Endothelial cell of umbilical vein (primary cell): ENCODE data around the gene NOTCH3. TPM values are rescaled to one million over a fixed set of nuclear protein-coding genes. Genes with fewer than 3 reads are reported as not detected.

ENCODE experiments used
- BruUV-seq: library from RNA; stranded (reverse); fragments of 400-500 nt; replicated peaks from 2 replicates; lab custom pipeline; 2021; lab: Mats Ljungman, UMichigan
- CTCF ChIA-PET: fragments of 300-600, 350-600 bp; sonication (Branson Sonifier 250); formaldehyde crosslinking; loops from one replicate; lab custom pipeline; 2021; ENCODE audit warnings: antibody characterized with exemption, inconsistent platforms; lab: Charles Lee
- POLR2A ChIA-PET: fragments of 300-600, 350-600 bp; sonication (Branson Sonifier 250); formaldehyde crosslinking; loops from one replicate; lab custom pipeline; 2021; ENCODE audit warnings: antibody characterized with exemption, inconsistent platforms; lab: Charles Lee
- DNase-seq: peaks from one replicate; pipeline ENCODE4 v3.0.0-alpha.2; 2011; ENCODE audit warnings: low read depth, low spot score
- FAIRE-seq: peaks from 2 replicates; lab custom pipeline; 2011; peaks lifted over from hg19 to GRCh38; lab: Jason Lieb, UNC
- H2AFZ ChIP-seq: 2 replicates; pipeline ENCODE4 v1.6.0; 2012; ENCODE audit warnings: low read depth, low read length, control low read depth, inconsistent platforms
- H3K27ac ChIP-seq: 2 replicates; pipeline ENCODE4 v1.5.1; 2011; ENCODE audit warnings: low read depth, mild to moderate bottlenecking, control low read depth, low read length, moderate library complexity; ENCODE audit not compliant: insufficient read depth
- H3K27me3 ChIP-seq, 2 experiments: 2 replicates each; pipeline versions ENCODE4 v1.6.0 to v1.6.1; 2011; ENCODE audit warnings: low read length in 2 of 2, mixed read lengths in 1 of 2; ENCODE audit not compliant: control insufficient read depth in 2 of 2, insufficient read depth in 2 of 2
- H3K36me3 ChIP-seq, 2 experiments: 2 replicates in 1 of 2; 3 replicates in 1 of 2; pipeline ENCODE4 v1.5.1; 2011; ENCODE audit warnings: low read length in 2 of 2, mild to moderate bottlenecking in 1 of 2, moderate library complexity in 1 of 2; ENCODE audit not compliant: control insufficient read depth in 2 of 2, insufficient read depth in 2 of 2; ENCODE audit errors: extremely low read depth in 1 of 2
- H3K4me1 ChIP-seq: 3 replicates; pipeline ENCODE4 v1.5.1; 2011; ENCODE audit warnings: mild to moderate bottlenecking, low read length; ENCODE audit not compliant: control insufficient read depth, insufficient read depth; ENCODE audit errors: extremely low read depth
- H3K4me2 ChIP-seq: 2 replicates; pipeline ENCODE4 v1.6.1; 2011; ENCODE audit warnings: low read length, control low read depth, mixed read lengths; ENCODE audit not compliant: insufficient read depth
- H3K4me3 ChIP-seq, 3 experiments: fragments of 200-600 bp in 1 of 3; sonication (generic), shearing (Covaris generic) in 1 of 3; replicated peaks in 1 of 3; 2 replicates each; pipeline ENCODE4 v1.5.1; 2011 to 2016; ENCODE audit warnings: control low read depth in 3 of 3, low read length in 3 of 3, mild to moderate bottlenecking in 2 of 3, inconsistent platforms in 1 of 3, low read depth in 1 of 3, moderate library complexity in 1 of 3; ENCODE audit not compliant: insufficient read depth in 1 of 3
- H3K79me2 ChIP-seq: 2 replicates; pipeline ENCODE4 v1.6.0; 2012; ENCODE audit warnings: low read length, inconsistent platforms; ENCODE audit not compliant: control insufficient read depth, insufficient read depth
- H3K9ac ChIP-seq: replicated peaks from 2 replicates; pipeline ENCODE3; 2011; ENCODE audit warnings: low read length, control low read depth; ENCODE audit not compliant: insufficient read depth; ENCODE audit errors: extremely low read depth
- H3K9me1 ChIP-seq: replicated peaks from 3 replicates; pipeline ENCODE4 v1.6.0; 2011; ENCODE audit warnings: mild to moderate bottlenecking, low read length; ENCODE audit not compliant: control insufficient read depth, insufficient read depth; ENCODE audit errors: extremely low read depth
- H3K9me3 ChIP-seq: replicated peaks from 2 replicates; pipeline ENCODE4 v1.5.1; 2012; ENCODE audit warnings: low read length, inconsistent platforms; ENCODE audit not compliant: control insufficient read depth, insufficient read depth
- H4K20me1 ChIP-seq: replicated peaks from 2 replicates; pipeline ENCODE3; 2011; ENCODE audit warnings: mild to moderate bottlenecking, low read length; ENCODE audit not compliant: control insufficient read depth, insufficient read depth; ENCODE audit errors: extremely low read depth
- EZH2 ChIP-seq: IDR thresholded peaks from 2 replicates; pipeline ENCODE4 v1.6.1; 2012; ENCODE audit warnings: borderline replicate concordance, low read depth, mild to moderate bottlenecking, moderate library complexity, low read length, inconsistent platforms; ENCODE audit not compliant: severe bottlenecking
- GATA2 ChIP-seq: IDR thresholded peaks from 2 replicates; pipeline ENCODE4 v1.7.0; 2011; ENCODE audit warnings: low read depth, mild to moderate bottlenecking, moderate library complexity, mixed read lengths, low read length; ENCODE audit not compliant: insufficient read length, insufficient read depth
- POLR2A ChIP-seq: IDR thresholded peaks from 2 replicates; pipeline ENCODE4 v1.6.1; 2012; ENCODE audit warnings: low read depth, mild to moderate bottlenecking, control low read depth, low read length
- POLR2AphosphoS5 ChIP-seq: IDR thresholded peaks from 2 replicates; pipeline ENCODE4 v1.6.1; 2012; ENCODE audit warnings: low read depth, mild to moderate bottlenecking, control low read depth, low read length, moderate library complexity; ENCODE audit not compliant: insufficient read depth
- dilution Hi-C: fragments of 300-500 bp; cut with MboI; formaldehyde crosslinking; loops from one replicate; pipeline ENCODE4 v1.15.0; 2019; ENCODE audit warnings: low sequenced_read_pairs; ENCODE audit not compliant: extremely low pct_ligation_motif_present
- intact Hi-C: fragments of 100-400 bp; cut with micrococcal nuclease; formaldehyde crosslinking; loops from one replicate; pipeline ENCODE4 v1.10.0; 2022
- polyA plus RNA-seq, 4 experiments: library from polyadenylated mRNA; depleted of rRNA in 3 of 4; stranded (reverse) in 3 of 4; unstranded in 1 of 4; fragments of >200 nt; gene quantifications; 2 replicates each; pipeline versions ENCODE4 v1.2.1 to v1.2.3, GENCODE V29; 2011 to 2012; ENCODE audit warnings: missing spikeins in 1 of 4
- total RNA-seq: library from RNA; stranded (reverse); gene quantifications from 2 replicates; pipeline ENCODE4 v1.2.3, GENCODE V29; 2021

NOTCH3 gene
- total and polyA plus RNA-seq, 2 donors (not counting 3 experiments of a cell fraction or from before 2014, with no cell fraction given), result 0.63 to 1.5 TPM

- no peaks in the 10 kb centered on the region for H4K20me1 ChIP-seq
- no peaks in the 10 kb centered on the region for H3K9me1 ChIP-seq
- H3K4me3 ChIP-seq, result peak overlapping the region in 1 of 3 experiments; percentile 29
- POLR2A ChIA-PET, result no interaction called here
- CTCF ChIA-PET, result interaction anchor here (0.9 kb wide), 2 partner anchors 28 to 356 kb away, joined by 3 read pairs; no protein-coding TSS in a partner anchor
- H3K9me3 ChIP-seq, result no peaks in the 10 kb centered on the region
- peak overlapping the region; percentile 24 for H3K4me2 ChIP-seq
- H3K4me1 ChIP-seq, result peaks cover 3% of the 10 kb centered on the region
- no peak overlapping the region for H3K9ac ChIP-seq
- H2AFZ ChIP-seq, result no peak overlapping the region
- DNase-seq (no peak), FAIRE-seq (no peak)
- no peak overlapping the region for H3K27ac ChIP-seq
- peaks cover 24 to 27% of the 10 kb centered on the region in 2 experiments for H3K27me3 ChIP-seq
- TF ChIP-seq GATA2, result no peak
- peak; percentile 73 for TF ChIP-seq EZH2
- no peaks in the 10 kb centered on the region for H3K79me2 ChIP-seq
- no peaks in the 10 kb centered on the region for H3K36me3 ChIP-seq
- intact Hi-C loops, result no loop called here
- BruUV-seq, result no TSS peak
- dilution Hi-C loops, result no loop called here
Measured at GRCh38 chr19:15199661-15200552, 888 bp downstream of the NOTCH3 start.

GRCh38 chr19:15198951-15199660, 1.7 kb downstream of the NOTCH3 start:
- Histone ChIP-seq H3K9me3 (no peaks in the 10 kb centered on the region), H3K9me1 (no peaks in the 10 kb centered on the region), H3K27me3 (peaks cover 26 to 29% of the 10 kb centered on the region in 2 experiments), H3K79me2 (no peaks in the 10 kb centered on the region), H3K4me3 (no peak overlapping the region), H3K4me1 (peaks cover 3% of the 10 kb centered on the region), H3K4me2 (no peak overlapping the region), H2AFZ (no peak overlapping the region), H3K36me3 (no peaks in the 10 kb centered on the region), H4K20me1 (no peaks in the 10 kb centered on the region), H3K9ac (no peak overlapping the region), H3K27ac (no peak overlapping the region)
- DNase-seq (no peak), FAIRE-seq (no peak)
- POLR2A ChIA-PET, result no interaction called here
- TF ChIP-seq POLR2A (no peak), POLR2AphosphoS5 (no peak), EZH2 (peak; percentile 40), GATA2 (no peak)
- BruUV-seq, result no TSS peak
- CTCF ChIA-PET, result interaction anchor here (0.9 to 1.3 kb wide), 4 partner anchors 27 to 357 kb away, joined by 3 to 4 read pairs (median 3); no protein-coding TSS in a partner anchor
- intact Hi-C loops (no loop called here), dilution Hi-C loops (no loop called here)
